Stimulated activated naive CD4-positive, alpha-beta T cell (primary cell): Measurements from ENCODE around the gene LSAMP.

ENCODE experiments used
- DNase-seq, 6 experiments: peaks; one replicate each; lab custom pipeline; 2025; lab: John Stamatoyannopoulos, UW

The LSAMP gene

DNA sequence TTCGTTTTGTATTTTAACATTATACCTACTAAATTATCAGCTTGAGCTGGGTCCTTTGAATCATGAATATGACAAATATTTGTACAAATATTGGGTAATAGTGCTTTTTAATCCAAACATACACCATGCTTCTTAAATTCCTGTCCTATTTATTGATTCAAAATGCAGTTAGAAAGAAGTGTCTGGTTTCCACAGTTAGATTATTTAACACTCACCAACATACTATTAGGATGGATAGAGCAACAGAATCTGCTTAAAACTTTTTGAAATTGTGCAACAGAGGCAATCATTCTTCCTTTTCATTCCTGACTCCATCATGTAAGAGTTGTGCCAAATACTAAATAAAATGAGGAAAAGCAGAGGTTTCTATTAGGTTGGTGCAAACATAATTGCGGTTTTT lies 281.2 kb downstream of the LSAMP start:
- DNase-seq: no peak

DNA sequence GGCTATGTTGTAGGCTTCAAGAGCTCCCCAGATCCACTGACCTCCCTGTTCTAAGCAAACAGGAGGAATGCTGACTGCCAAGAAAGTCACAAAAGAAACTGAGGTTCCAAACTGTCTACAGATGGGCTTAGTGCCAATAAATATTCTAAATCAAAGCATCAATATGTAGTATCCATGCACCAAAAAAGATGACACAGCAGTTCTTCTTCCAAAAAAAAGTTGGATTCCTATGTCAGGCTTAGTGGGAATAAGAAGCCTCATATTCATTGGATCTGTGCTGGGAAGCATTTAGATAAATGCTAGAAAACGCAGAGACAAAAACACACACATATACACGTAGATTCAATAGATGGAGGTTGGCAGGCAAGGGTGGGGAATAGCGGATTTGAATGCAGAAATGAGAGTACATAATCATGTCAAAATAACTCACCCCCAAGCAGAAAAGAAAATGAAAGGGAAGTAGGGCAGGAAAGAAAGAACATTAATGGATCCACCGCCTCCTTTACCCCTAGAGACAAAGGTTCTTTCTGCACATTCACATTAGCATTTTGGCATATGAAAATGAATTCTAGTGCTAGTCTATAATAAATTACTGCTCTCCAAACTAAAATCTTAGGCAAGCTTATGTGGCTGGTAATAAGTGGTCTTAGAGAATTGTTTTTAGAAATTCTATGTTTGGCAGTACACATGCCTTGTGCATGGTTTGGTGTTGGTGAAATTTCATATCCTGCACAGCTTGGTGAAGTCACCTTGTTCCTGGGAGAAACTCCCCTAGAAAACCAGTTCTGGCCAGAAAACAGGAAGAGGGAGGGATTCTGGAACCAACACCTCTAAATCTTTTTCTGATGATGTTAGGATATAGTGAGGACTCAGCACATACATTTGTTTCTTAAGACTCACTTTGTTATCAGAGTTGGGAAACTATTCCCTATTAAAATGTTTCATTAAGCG lies 283.4 kb downstream of the LSAMP start:
- no peak for DNase-seq

DNA sequence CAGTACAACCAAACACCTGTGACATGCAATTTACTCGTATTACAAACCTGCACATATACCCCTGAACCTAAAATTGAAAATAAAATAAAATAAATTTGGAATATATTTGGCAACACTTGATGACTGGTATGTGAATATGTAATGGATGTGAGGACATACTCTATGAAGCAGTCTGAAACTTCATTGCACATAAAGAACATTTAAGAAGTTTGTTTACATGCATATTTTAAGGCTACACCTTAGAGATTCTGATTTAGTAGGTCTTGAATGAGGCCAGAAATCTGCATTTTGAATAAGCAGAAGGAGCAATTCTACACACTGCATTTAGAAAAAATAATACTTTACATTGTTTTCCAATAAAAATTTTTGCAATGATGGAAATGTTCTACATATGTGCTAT lies 284.7 kb downstream of the LSAMP start:
- DNase-seq: no peak

DNA sequence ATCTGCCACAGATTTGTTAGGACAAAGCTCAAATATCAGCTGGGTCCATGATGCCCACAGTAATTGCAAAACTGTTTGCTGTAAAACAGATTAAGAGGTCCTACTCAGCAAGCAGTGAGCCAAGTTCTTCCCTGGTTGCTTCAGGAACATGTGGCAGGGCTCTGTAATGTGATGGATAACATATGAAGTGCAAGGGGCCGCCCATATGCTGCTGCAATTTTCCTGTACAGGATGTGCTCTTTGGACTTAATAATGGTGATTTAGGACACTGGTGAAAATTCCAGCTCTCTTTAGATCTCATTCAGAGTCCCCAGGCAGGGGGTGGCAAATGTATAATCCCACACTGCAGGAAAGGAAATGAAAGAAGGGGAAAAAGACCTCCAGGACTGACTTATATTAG lies 289.4 kb downstream of the LSAMP start:
- no peak for DNase-seq

DNA sequence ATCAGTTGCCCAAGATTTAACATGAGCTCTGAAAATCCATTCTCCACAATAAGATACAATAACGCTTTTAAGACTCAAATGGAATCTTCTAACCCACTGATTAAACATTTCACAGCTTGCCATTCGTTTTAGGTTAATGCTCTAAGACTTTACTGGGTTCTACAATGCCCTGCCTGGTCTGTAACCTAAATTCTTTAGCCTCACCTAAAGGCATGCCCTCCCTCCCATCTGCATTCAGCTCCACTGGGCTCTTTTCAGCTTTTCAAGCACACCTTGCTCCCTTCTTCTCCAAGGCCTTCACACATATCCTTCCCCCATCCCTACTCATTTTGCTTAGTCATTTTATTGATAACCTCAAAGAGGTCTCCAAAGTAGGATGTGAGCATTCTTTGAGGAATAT lies 290.9 kb downstream of the LSAMP start:
- DNase-seq: no peak

DNA sequence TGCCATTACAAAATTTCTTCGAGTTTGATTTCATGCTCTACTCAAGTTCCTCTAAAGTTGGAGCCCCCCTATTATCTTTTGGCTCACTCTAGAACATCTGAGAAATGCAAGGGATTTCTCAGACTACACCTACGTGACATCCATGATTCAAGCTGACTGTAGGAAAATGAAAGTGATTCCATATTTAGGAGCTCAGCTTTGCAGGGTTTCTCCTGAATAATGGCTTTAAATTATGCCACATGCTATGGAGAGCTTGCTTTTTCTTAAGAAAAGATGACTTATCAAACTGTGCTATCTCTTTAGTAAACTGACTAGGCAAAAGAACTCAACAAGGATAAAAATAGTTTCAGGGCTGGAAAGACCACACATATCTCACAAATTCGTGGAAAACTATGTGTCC lies 292.1 kb downstream of the LSAMP start:
- no peak for DNase-seq

DNA sequence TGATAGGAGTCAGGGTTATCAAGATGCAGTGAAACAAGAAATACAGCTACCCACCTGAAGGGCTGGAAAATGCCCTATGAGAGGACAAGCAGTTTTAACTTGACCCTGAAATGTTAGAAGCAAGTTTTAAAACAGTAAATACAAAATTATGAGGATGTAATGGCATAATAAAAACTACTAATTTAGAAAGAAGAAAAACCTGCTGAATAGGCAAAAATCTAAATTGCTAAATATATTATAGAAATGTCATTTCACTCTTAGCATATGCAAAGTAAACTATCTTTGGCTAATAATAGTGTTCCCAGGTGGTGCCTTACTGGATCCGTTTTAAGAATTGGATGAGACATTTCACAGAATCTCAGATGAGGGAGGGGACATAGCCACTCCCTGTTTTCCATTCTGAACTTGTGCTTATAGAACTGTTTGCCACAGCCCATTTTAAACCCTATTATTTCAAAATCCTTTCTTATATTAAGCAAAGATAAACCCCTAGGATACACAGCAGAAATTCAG lies 294.6 kb downstream of the LSAMP start:
- no peak for DNase-seq

DNA sequence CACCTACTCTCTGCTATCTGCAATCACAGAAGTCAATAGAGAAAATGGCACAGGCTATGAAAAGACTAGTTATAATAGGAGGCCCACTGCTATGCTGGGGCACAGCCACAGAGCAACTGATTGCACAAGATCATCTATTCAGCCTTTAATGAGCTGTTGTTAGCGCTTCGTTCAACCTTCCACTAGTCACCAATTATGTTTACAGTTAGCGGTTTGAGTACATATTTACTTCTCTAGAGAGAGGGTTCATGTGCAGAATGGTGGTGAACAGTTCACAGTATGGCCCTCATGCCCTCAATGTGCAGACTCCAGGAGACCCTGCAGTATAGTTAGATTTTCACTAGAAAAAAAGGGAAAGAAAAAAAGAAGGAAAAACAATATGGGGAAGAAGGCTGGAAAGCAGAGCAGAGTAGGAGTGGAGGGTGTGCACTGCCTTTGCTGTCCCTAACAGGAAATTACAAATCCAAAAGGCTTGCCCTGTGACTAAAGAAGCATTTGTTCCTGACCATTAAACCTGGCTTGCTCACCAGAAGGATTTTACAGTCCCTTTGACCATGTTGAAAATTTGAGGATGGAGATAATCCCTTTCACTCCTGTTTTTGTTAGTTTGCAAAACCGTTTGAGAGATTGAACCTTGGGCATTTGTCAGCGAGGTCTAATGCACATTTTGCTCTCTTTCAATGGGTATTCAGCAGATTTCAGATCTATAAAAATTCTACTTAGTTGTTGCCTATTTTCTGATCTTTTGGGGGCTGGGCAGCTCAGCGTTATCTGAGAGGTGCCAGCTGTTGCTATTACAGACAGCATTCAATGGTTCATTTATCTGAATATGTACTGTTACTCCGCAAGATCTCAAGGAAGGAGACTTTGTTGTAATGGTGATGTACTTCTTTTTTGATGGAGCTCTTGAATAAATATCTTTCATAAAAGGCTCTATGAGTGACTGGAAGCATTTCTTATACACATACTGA lies 296.1 kb downstream of the LSAMP start:
- no peak for DNase-seq

DNA sequence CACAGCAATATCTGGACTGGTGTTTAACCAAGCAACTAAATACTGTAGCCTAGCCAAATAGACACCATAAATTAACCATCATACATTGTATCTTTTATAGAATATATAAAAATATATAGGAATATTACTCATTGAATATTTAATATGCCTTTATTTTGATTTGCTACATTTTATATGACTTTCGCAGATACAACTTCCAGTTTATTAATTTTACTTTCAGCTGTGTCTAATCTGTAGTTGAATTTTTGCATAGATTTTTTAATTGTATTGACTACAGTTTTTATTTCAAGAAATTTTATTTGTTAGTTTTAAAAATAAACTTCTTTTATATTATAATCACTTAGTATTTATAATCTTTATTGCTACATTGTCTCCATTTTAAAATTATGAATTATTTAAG lies 299.7 kb downstream of the LSAMP start:
- DNase-seq: no peak

DNA sequence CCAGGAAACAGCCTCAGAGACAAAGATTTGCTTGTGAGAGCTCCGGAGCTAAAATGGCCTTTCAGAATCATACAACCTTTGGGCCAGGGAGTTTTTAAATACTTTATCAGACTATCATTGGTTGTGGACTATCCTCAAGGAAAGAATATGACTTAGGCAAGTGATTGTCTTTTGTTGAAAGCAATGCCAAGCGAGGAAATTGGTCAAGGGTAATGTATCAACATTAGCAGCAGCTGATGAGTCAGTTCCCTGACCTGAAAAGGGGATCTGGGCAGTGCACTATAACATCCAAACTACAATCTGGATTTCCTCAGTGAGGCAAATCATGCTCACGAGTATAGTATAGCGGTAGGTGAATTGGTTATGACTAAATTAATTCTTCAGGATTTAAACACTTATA lies 303.6 kb downstream of the LSAMP start:
- no peak for DNase-seq

DNA sequence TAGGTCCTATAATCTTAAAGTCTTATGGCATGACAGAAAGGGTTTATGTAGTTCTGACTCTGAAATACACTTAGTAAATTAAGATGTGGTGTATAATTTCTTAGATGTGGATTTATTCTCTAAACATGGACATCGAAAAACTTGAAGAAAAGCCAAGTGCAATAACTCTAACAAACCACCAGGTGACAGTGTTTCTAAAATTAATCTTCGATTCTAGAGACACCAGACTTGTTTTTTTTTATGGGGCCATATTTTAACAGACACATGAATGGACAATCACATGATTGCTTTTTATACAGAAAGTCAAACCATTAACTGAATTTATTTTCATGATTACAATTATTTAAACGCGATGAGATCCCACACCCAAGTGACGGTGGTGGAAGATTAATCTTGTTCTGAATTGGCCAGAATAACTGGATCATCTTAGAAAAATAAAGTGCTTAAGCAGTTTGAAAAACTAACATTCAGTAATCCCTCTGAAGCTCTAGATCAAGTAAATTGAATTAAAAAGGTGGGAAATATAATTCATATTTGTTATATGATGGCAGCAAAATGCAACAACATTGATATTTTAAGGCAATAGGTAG lies 305.1 kb downstream of the LSAMP start:
- no peak for DNase-seq

DNA sequence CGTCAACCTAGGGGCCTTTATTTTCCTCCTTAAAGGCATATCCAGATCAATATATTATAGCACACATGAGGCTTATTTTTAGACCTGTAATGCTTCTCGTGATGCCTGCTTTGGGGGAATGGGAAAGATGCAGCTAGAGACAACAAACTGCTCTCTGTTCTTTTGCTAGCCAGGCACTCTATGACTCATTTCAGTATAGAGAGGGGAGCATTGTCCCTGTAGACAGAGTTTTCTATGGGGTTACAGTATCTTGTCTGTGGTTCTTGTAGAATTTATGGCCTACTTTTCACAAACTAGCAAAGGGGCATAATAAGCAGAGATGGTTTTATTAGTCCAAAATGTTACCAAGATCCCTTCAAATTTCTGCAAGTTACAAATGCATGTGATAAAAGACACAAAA lies 305.6 kb downstream of the LSAMP start:
- no peak for DNase-seq

DNA sequence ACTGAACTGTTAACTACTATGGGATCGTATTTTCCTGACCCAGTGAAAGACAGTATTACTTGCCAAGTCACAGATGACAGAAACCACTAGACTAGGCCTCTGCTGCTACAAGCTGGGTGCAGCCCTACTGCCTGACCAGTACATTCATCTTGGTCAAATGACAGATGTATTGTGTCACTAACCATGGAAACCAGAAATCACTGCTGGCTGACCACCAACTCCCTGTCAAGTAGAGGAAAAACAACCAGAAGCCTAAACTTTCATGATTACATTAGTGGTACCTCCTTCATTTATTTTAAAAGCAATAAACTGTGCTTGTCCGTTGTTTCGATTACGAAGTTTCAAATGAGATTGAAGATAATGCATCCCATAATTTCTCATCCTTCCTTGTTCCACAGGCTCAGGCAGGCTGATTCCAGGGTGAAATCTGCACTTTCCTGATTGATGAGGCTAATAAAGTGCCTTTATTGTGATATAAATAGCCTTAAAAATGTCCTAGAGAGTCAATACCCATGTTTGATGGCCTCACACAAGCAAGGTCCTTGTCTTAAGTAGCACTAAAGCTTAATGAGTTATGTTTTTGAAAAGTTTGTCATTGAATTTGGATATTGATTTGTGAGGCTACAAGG lies 309.7 kb downstream of the LSAMP start:
- DNase-seq: no peak

DNA sequence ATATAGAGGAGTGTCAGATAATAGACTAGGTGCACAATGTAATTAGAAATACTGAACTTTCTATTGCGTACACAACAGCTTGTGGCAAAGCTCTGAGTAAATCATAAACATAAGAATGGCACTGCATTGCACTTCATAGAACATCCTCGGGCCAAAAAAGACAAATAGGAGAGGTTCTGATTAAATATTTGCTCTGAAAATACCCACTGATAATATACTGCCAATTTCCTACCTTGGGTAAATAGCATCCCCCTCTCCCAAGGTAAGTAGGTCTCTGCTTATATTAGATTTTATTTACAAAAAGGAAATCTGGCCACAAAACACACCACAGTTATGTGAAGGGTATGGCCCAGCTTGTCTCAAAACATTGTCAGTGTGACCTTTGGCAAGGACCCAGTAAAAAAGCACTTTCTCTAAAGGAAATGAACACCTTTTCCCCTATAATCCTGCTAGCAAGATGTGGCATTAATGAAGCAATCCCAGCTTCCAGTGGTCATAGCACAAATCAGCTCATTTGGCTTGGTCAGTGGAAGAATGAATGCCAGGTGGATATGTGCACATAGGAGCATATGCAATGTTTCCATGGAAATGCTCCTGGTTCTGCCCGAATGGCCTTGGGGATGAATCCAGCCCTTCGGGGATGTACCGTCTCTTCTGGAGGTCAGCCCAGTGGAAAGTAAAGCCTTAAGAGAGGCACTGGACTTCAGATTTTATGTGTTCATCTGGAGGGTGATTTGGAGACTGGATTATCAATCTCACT lies 315.9 kb downstream of the LSAMP start:
- no peak for DNase-seq

DNA sequence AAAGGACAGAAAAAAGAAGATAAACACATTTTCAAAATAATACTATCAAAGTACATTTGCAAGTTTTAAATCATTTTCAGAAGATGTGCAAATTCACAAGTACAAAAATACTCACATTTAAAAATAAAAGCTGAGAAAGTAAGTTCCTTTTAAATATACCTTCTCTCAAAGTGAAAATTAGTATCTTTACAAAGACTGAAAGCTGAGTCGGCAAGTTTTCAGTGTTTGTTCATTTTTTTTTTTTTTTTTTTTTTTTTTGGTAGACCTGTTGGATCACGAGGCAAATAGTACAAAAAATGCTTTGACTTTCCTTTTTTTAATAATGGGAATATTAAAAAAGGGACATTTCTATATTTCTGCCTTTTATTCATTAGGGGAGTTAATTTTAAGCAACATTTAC lies 317.8 kb downstream of the LSAMP start:
- no peak for DNase-seq

DNA sequence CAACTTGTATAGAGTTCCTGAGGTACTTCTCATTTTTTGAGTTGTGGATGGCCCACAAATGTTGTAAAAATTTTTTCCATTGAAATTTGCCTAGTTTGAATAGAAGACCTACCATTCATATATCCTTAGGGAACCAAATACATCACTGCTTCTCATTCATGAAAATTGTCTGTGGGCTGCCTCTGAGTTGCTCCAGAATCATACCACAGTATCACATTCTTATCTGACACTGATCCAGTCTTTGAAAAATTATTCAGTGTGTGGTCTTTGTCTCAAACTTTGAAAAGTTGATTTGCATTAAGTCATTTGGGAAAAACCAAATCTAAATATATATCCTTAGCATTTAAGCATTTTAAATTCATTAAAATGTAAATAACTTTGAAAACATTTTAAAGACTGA lies 321.1 kb downstream of the LSAMP start:
- no peak for DNase-seq

DNA sequence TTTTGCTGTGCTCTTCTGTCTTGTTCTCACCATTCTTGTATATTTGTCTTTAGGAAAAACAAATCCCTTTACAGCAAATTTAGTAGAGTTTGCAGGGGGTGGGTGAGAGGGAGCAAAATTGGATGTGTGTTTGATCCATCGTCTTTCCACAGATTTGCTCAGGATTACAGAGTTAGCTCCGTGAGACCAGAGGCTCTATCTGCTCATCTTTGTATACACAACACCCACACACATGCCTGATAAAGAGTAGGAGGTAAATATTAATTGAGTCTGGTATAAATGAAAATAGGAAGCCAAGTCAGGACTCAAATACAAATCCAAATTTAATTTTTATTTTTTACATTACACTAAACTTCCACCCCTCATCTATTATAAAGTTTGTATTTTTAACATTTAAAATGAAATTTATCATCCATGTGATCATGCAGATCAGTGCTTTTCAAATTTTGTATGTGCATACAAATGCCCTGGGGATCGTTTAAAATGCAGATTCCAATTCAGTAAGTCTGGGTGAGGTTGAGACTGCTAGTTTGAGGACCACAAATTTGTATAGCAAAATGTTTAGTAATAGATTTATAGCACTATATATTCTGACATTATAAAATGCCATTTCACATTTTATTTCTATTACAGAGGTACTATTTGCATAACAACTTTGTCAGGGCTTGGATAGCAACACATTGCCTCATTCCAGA lies 326.7 kb downstream of the LSAMP start:
- DNase-seq: no peak

DNA sequence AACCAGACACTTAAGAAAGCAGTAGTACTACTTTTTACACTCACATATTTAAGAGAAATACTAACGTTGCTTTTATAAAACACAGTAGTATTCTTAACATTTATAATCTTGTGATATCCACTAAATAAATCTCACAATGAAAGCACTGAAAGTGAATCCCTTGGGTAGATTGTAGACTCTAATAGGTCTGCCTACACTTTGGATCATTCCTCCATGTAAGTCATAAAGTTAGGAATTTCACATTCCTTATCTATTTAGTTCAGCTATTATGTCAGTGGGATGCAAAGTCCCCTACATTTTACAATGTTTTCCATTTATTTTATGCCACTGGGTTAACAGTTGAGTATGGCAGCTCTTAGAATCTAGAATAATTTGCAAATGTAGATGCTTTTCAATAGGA lies 330.7 kb downstream of the LSAMP start:
- no peak for DNase-seq

DNA sequence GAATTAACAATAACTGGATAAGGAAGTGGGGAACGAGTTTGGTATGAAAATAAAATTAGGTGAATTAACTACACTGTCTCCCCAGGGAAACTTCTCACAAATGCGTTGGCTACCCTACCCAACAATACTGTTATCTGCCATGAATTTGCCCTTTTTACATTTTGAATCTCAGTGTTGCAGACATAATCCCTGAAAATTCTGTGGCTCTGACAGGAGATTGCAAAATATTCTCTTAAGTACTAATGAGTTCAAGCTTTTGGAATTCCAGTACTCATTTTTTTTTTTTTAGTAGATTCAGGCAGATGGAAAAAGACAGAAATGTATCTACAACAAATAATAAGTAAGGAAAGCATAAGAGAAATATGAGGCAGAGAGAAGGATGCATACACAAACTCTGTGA lies 332.6 kb downstream of the LSAMP start:
- DNase-seq: no peak

DNA sequence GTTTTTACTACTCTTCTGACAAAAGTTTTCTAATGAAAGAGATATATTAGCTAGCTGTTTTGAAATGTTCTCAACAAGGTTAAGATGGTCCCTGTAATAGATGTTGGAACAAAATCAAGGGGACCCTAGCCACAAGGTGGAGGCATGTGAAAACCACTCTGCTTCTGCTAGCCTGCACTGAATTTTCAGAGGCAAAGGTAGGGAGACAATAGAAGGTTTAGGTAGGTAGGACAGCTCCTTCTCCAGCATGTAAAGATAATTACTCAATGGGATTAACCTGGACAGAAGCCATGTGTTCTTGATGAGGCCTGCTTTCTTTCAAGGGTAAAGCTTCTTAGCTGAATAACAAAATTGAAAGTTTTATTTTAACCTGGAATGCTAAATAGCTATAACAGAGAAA lies 333.5 kb downstream of the LSAMP start:
- DNase-seq: no peak
